GM21515 (cell line): Measurements from ENCODE around the gene IGDCC3.
"Not testable (repeated sequence)": the region's sequence is repeated elsewhere in the genome, so short reads cannot be mapped to it uniquely, and the experiment has no call there.

Experiments used
- ATAC-seq: cut with Tn5 transposase; IDR thresholded peaks from one replicate; pipeline ENCODE4 v1.9.1; 2021; ENCODE audit not compliant: unreplicated experiment

IGDCC3 gene

DNA sequence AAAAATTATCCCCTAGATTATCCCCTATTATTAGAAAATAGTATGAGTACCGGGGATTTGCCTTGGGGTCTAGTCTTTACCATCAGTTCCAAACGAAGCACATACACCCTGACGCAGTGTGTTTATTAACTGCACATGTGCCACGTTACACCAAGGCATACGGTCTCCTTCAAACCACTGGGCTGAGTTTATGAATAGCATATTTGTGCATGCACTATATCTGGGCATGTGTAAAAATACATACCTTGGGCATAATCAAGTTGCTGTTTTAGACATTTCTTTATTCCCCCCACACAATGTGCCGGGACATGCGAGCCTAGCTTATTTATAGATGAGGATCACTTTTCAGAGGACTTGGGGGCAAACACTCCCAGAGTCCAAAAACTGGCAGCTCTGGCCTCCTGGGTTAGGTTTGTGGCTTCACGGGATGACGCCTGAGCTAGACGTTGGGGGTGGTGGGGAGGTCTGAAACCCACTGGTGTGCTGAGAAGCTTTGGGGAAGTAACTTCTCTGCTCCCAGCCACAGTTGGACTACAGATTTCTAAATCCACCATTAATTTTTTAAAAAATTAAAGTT is 28.7 kb upstream of the IGDCC3 start:
- ATAC-seq = no peak

DNA sequence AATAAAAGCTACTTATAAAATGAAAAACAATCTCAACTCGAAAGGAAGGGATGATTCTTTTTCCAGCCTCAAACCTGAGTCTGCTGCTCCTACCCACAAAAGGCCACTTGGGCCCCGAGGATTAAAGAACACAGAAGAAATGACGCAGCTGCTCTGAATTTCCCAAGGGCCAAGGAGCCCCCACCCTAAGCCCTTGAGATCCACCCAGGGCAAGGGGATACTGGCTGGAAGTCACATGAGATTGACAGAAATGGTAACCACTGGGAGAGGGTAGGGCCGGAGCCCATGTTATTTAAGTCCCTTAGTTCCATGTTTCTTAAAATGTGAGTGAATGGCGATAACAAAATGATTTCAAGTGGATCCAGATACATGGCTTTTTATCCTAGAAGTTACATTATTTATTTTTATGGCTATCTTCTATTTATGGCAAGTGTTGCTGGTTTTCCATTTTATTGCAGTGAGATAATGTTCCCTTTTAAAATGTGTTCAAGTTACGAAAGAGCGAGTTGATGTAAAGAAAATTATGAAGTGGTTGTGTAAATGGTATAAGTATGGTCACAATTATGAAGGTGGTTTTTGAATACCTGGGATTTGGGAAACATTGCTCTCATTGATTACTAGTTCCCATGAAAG is 28.1 kb upstream of the IGDCC3 start:
- ATAC-seq = no peak

DNA sequence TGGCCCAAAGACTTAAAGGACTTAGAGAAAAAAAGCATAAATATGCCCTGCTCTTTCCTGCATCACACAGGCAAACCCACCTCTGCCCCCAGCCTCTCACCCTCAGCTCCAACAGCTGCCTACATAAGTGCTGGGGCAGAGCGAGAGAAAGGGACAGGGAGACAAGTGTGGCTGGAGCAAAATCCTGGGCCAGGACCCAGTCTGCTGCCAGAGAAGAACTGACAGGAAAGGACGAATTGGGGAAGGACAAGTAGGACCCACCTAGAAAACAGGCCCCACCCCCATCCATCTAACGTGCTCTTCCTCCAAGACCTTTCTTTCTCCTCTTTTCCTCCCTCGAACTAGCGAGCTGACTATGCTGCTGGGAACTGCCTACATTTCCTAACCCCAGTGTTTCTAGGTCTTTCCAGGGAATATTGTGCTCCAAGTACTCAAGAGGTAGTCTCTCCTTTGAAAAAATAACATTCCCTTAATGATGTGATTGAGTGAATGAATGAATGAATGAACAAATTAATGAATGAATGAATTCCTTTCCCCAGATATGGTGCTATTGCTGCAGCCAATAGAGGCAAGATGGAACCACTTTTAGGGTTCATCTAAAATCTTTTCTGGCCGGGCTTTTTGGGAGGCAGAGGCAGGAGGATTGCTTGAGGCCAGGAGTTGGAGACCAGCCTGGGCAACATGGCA is 26.5 kb upstream of the IGDCC3 start:
- no peak for ATAC-seq

DNA sequence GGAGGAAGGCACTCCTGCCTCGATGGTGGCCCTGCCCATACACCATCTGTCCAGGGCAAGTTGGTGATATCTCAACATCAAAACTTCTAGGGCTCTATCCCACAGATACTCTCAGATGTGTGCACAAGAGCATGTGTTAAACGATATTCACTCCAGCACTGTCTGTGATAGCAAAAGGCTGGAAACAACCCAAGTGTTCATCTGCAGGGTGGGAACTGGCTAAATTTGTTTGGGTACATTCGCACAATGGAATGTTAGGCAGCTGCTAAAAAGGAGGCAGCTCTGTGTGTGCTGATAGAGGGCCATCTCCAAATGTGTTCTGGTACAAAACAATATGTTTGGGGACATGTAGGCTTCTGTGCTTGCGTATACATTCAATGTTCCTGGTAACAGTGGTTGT is 25.2 kb upstream of the IGDCC3 start:
- ATAC-seq = no peak

DNA sequence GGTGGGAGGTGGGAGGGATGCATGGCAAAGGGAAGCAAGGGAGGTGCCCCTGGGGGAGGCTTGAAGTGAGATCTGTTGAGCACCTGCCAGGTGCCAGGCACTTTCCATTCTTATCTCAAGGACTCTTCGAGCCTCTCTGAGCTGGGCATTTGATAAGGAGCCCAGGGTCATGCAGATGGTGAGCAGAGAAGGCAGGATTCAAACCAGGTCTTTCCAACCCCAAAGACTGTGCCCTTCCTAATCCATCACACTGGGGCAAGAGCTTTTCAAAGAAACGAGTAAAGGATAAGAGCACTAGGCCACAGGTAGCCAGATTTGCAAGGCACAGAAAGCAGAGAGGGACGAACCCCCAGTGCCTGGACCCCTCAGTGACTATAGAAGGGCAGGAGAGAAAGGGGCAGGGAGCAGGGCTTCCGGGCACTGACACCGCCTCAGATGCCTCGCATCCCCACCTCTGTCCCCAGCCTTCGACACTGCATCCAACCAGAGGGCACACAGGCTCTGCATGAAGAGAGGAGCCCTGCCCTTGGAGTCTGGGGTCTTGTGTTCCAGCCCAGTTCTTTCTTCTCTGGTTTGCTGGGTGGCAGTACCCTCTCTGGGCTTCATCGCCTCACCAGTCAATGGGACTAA is 23.9 kb upstream of the IGDCC3 start:
- no peak for ATAC-seq

DNA sequence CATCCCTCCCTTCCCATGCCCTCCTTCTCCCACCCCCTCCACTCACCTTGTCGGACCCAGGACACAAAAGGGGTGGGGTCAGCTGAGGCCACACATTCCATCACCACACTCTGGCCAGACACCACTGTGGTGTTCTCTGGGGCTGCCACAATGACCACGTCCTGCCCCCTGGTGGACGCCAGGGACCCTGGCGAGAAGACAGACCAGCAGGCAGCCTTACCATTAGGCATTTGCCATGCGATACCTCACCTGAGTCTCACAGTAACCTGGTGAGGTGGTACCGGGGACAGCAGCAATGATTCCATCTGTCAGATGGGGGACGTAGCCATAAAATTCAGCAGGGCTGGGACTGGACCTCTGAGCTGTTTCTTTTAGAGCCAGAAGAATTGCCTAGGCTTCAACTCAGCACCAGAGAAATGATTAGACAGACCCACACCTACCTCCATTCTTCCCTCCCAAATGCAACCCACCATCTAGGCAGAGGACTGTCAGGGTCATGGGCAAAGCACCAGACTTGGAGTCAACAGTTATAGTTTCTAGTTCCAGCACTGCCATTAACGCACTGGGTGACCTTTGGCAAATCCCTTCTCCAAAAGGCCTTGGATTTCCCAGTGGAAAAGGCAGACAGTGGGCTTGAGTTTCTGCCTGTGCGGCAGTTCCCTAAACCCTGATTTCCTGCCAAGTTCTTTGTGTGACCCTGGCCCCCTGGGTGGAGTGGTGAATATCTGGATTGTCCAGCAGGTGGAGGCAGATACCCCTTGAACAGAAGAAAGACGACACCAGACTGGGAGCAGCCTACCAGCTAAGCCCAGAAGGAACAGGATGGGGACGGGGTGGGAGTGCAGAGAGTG is 23.2 kb upstream of the IGDCC3 start:
- ATAC-seq = no peak

DNA sequence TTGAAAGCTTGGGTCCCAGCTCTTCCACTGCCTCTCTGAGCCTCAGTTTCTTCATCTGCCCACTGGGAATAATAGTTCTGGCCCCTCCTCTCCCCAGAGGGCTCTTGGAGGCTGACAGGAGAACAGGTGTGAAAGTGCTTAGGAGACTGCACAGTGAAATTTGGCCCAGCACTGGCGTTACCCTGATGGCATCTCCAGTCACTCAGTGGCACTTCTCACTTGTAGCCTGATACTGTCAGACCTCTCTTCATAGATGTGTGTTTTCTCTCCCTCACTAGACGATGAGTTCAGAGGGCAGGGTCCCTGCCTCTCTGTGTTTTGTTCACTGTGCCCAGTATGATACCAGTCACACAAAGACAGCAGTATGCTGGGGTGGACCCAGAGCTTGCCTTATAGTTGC is 22.2 kb upstream of the IGDCC3 start:
- ATAC-seq = no peak

DNA sequence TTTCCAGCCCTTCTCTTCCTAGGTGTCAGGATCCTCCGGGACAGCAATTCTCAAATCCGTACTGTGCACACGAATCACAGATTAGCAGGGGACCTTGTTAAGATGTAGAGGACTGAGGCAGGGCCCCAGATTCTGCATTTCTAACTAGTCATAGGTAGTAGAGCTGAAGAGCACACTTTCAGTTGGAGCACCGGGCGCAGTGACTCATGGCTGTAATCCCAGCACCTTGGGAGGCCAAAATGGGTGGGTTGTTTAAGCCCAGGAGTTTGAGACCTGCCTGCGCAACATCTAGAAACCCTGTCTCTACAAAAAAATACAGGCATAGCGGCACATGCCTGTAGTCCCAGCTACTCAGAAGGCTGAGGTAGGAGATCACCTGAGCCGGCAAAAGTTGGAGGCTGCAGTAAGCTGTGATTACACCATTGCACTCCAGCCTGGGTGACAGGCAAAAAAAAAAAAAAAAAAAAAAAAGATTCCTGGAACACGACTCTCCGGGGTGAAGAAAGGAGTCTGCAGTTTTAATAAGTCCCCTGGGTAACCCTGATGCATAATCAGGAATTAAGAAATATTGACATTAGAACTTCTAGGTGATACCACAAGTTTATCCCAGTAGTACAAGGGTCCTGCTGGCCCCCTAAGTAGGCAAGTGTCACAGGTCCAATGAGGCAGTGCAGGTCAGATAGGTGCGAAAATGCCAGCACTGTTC is 21.4 kb upstream of the IGDCC3 start:
- ATAC-seq = no peak

DNA sequence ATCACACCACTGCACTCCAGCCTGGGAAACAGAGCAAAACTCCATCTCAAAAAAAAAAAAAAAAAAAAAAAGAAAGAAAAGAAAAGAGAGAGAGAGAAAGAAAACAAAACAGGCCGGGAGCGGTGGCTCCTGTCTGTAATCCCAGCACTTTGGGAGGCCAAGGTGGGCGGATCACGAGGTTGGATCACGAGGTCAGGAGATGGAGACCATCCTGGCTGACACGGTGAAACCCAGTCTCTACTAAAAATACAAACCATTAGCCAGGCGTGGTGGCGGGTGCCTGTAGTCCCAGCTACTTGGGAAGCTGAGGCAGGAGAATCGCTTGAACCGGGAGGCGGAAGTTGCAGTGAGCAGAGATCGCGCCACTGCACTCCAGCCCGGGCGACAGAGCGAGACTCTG is 20.7 kb upstream of the IGDCC3 start:
- not testable (repeated sequence) for ATAC-seq

DNA sequence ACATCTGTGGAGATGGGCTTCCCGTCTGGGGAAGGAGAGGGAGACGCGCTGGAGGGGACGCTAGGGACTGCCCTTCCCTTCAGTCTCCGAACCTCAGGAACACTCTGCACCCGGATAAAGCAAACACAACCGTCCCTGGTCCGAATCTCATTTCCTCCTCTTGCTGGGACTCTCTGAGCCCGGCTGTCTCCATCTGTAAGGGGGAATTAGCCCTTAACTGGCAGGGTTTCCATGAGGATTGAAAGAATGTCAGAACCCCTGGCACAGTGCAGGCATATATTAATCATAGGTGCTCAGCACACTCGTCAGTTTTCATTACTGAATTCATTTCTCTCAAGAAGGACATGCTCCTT is 19.1 kb upstream of the IGDCC3 start:
- ATAC-seq = no peak

DNA sequence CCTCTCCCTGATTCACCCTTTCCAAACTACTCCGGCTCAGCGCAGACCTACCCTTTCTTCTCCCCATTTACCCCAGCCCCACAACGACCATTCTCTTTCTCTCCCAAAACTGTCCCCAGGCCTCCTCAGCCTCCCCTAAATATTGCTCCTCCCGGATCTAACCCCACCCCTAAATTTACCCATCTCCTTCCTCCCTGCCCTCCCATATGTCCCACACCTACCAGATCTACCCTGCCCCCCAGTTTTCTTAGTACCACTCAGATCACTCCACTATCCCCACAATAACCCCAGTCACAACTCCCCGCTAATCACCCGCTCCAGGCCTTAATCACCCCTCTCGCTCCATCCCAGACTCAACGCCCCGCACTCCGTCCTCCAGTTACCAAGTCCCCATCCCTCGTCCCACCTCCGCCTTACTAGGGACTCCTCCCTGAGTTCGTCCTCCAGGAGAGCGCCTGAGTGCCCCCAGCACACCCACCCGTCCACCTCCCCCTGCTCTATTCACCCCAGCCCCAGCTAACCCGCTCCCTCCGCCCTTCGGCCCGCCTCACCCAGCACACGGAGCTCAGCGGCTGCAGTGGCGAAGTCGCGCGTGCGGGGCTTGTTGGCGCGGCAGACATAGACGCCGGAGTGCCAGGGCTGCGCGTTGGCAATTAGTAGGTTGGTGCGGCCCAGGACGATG is 18.6 kb upstream of the IGDCC3 start:
- ATAC-seq = no peak

DNA sequence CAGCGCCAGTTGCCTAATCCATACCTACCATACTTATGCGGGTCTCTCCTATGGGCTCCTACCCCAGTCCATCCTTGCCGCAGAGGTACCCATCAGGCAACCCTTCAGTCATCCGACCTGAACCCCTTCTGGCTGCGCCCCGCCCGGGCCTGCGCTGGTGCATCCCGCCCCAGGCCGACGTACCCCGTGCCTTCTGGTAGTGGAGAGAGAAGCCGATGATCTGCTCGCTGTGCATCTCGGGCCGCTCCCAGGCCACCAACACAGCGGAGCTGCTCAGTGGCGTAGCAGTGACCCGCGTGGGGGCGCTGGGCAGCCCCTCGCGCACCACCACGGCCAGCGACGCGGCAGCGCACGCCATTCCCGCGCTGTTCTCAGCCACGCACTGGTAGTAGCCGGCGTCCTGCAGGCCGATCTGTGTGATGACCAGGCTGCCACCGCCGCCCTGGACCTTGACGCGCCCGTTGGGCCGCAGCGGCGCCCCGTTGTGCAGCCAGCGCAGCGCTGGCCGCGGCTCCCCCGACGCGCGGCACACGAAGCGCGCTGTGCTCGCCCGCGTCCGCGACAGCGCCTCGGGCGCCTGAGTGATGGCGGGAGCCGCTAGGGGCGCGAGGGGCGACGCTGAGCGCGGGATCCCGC is 17.9 kb upstream of the IGDCC3 start:
- no peak for ATAC-seq

DNA sequence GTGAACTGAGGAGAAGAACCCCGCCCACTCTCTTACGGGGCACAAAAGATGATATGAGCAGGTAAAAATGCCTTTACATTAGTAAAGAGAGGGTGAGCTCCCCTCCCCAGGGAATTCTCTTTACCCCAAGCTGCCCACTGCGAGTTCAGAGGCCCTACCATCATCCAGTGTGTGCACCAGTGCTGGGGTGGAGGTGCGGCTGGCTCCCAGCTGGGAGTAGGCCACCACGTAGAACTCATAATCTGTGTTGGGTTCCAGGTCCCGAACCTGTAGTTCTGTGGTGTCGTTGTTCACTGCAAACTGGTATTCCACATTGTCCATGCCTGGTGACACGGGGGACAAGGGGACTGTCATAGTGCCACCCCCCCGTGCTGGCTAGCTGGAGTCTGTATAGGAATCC is 17.1 kb upstream of the IGDCC3 start:
- no peak for ATAC-seq

DNA sequence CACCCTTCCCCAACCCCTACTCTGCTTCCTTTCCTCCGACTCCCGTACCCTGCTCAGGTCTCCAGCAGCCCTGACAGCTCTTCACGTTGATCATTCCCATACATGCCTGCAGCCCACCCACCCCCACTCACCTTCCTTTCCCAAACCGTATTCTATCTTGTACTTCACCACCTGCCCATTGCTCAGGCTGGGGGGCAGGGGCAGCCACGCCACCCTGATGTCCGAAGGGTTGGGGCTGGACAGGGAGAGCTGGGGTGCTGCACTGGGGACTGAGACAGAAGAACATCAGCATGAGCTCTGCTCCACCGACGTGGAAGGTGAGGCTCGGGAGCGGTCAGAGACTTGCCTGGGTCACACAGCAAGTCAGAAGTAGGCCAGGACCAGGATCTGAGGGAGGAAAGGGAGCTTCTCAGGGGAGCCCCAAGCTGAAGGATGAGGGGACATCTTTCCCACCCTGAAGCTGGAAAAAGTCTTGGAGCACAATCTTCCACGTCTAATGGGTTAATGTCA is 16.5 kb upstream of the IGDCC3 start:
- no peak for ATAC-seq

DNA sequence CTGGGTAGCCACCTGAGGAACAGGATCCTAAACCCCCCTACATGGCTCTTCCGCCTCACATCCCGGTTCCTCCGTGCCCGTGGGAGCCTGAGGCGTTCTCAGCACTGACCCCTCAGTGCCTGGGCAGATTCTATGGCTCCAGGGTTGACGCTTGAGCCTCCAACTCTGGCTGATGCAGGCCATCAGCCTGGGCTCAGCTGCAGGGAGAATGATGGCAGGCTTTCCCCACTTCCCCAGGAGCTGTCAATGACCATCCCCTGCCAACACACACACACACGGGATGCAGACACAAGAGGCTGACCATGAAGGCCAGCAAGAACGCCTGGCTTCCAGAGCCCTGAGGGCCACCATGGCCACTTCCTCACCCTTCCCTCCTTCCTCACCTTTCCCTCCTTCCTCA is 15.8 kb upstream of the IGDCC3 start:
- no peak for ATAC-seq

DNA sequence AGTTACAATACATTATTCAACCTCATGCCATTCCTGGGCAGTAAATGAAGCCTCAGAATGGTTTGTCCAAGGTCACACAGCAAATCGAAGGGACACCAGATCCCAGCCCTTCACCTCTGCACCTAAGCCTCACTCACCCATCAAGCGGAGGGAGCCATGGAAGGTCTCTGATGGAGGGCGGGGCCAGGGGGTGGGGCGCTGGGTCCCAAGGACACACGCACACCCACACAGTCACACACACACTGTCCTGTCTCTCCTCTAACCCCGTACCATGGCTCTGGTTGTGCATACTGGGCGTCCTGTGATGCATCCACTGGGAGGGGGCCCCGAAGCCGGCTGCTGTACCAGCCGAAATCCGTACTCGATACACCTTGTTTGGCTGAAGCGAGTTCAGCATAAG is 15.3 kb upstream of the IGDCC3 start:
- ATAC-seq = no peak

DNA sequence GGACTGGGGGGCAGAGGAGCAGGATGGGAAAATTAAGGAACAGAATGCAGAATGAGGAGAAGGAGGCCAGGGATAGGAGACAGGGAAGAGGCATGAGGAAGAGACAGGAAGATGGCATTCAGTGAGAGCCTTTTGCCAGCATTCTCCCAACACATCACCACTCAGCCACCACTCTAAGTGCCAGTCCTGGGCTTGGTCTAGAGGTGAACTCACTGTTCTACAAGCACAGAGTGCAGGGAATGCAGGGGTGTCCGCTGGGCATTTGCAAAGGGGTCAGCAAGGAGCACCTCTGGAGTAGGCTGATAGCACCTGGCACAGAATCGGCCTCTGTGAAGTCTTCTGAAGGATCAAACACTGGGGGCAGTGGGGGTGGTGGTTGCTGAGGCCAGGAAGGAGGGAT is 14.6 kb upstream of the IGDCC3 start:
- no peak for ATAC-seq

DNA sequence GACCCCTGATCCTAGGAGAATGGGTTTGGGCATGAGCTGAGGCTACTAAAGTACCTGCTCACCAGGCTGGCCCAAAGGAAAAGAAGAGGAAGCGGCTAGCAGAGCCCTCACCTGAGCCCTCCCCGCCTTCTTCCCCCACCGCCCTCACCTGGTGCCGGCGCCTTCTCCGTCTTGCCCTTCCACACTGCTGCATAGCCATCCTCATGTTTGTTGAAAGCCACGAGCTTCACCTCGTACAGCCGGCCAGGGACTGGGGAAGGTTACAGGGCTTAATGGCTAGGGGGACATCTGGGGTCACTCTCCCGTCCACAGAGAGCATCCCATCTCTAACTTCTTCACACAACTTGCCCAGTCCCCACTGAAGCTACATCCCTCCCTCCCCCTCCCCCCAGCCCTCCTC is 13.9 kb upstream of the IGDCC3 start:
- ATAC-seq = no peak

DNA sequence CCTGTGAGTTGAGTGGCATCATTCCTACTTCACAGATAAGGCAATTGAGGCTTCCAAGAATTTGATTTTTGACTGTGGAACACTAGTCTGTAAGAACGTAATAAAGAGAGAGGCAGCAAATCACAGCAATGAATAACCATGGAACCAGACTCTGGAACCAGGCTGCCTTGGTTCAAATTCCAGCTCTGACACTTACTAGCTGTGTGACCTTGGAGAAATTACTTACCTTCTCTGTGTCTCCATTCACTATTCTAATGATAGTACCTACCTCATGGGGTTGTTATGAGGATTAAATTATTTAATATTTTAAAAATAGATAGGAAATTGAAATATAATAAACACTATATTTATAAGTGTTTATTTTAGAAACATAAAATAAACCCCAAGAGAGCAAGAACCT is 12.6 kb upstream of the IGDCC3 start:
- no peak for ATAC-seq

DNA sequence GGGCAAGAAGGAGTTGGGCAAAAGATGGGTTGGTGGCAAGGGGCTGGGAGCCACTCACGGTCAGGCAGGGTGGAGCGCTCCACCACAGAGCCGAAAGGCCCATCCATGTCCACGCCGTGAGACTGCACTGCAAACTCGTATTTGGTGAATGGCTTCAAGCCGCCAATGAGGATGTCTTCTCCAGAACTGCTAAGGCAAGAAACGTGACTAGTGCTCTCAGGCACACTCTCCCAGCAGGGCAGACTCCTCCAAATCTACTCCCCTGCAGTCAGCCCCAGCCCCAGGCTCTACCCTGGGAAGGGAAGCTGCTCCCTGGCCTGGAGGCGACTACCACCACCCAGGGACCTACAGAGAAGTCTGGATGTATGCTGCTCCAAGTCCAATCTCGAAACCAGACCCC is 11.4 kb upstream of the IGDCC3 start:
- no peak for ATAC-seq
